A549 (cell line): Measurements from ENCODE around the gene CMC2. TPM values are rescaled to one million over a fixed set of nuclear protein-coding genes. Genes with fewer than 3 reads are reported as not detected.
A peak's percentile ranks its signal among the peaks of the same experiment; 100 is the strongest.

Source experiments
- ATAC-seq, 2 experiments: fragments of 200-7000 bp in 1 of 2; fragments of >200 bp in 1 of 2; cut with Nextera tagmentation in 1 of 2; cut with Tn5 transposase in 1 of 2; 3 replicates each; pipeline versions ENCODE4 v1.8.0 to v1.9.1; 2018 to 2020; ENCODE audit warnings: mild to moderate bottlenecking in 1 of 2, moderate library complexity in 1 of 2
- CTCF ChIA-PET: fragments of 300-600 bp; sonication (Branson Sonifier 250); formaldehyde crosslinking; extraction: SDS; loops from one replicate; lab custom pipeline; 2021; ENCODE audit warnings: antibody characterized with exemption, inconsistent platforms; lab: Yijun Ruan, JAX
- POLR2A ChIA-PET: fragments of 350-600 bp; formaldehyde crosslinking; extraction: SDS; loops from one replicate; lab custom pipeline; 2021; ENCODE audit warnings: antibody characterized with exemption, inconsistent platforms; lab: Yijun Ruan, JAX
- DNase-seq, 2 experiments: peaks; one replicate each; pipeline versions ENCODE4 v3.0.0 to v3.0.0-alpha.2; 2011 to 2016; ENCODE audit warnings: low read depth in 1 of 2, low spot score in 1 of 2
- FAIRE-seq: peaks from 2 replicates; lab custom pipeline; 2011; peaks lifted over from hg19 to GRCh38; lab: Jason Lieb, UNC
- H3K27ac ChIP-seq, 2 experiments: fragments of >200 bp; sonication (Bioruptor Twin); formaldehyde crosslinking; 3 replicates each; pipeline ENCODE4 v1.5.1; 2016 to 2017
- H3K4me1 ChIP-seq: fragments of >200 bp; sonication (Bioruptor Twin); formaldehyde crosslinking; 3 replicates; pipeline ENCODE4 v1.6.1; 2016
- H3K4me2 ChIP-seq: fragments of >200 bp; sonication (Bioruptor Twin); formaldehyde crosslinking; 3 replicates; pipeline ENCODE4 v1.6.1; 2016
- H3K4me3 ChIP-seq: fragments of >200 bp; sonication (Bioruptor Twin); formaldehyde crosslinking; 3 replicates; pipeline ENCODE4 v1.5.1; 2016
- H3K9me3 ChIP-seq: fragments of >200 bp; sonication (Bioruptor Twin); formaldehyde crosslinking; 3 replicates; pipeline ENCODE4 v1.6.1; 2016
- CEBPB ChIP-seq, 2 experiments: fragments of >200 bp in 1 of 2; sonication (Bioruptor Twin) in 1 of 2; formaldehyde crosslinking in 1 of 2; IDR thresholded peaks; 2 replicates each; pipeline ENCODE4 v1.6.1; 2012 to 2016
- CHD2 ChIP-seq: fragments of 150-350 bp; IDR thresholded peaks from 2 replicates; pipeline ENCODE4 v1.6.1; 2014; ENCODE audit warnings: low read length; ENCODE audit not compliant: partially characterized antibody
- CHD4 ChIP-seq: fragments of 200-600 bp; sonication (generic); IDR thresholded peaks from 2 replicates; pipeline ENCODE4 v1.6.1; 2016; ENCODE audit warnings: antibody characterized with exemption, mild to moderate bottlenecking, borderline replicate concordance
- CTCF ChIP-seq: fragments of >200 bp; sonication (Bioruptor Twin); formaldehyde crosslinking; IDR thresholded peaks from 3 replicates; pipeline ENCODE4 v1.5.1; 2016
- EHF ChIP-seq: fragments of 250-450 bp; sonication (Bioruptor Pico); IDR thresholded peaks from 2 replicates; pipeline ENCODE4 v1.5.0; 2020; ENCODE audit warnings: mild to moderate bottlenecking
- EHMT2 ChIP-seq: fragments of 200-600 bp; sonication (generic); IDR thresholded peaks from 2 replicates; pipeline ENCODE4 v1.6.1; 2016; ENCODE audit warnings: antibody characterized with exemption, low read depth, mild to moderate bottlenecking, moderate library complexity
- EP300 ChIP-seq, 2 experiments: fragments of >200 bp; sonication (Bioruptor Twin); formaldehyde crosslinking; IDR thresholded peaks; 2 replicates in 1 of 2; 3 replicates in 1 of 2; pipeline ENCODE4 v1.6.1; 2016 to 2017
- FOSB ChIP-seq: fragments of 250-450 bp; sonication (Bioruptor Pico); IDR thresholded peaks from 2 replicates; pipeline ENCODE4 v1.5.0; 2020; ENCODE audit warnings: mild to moderate bottlenecking, moderate library complexity
- GATA3 ChIP-seq: IDR thresholded peaks from 2 replicates; pipeline ENCODE4 v1.6.1; 2012; ENCODE audit warnings: borderline replicate concordance
- HES2 ChIP-seq: fragments of >200 bp; sonication (Bioruptor Twin); formaldehyde crosslinking; IDR thresholded peaks from 2 replicates; pipeline ENCODE4 v1.6.1; 2016
- HMGXB4 ChIP-seq: fragments of 250-450 bp; sonication (Bioruptor Pico); IDR thresholded peaks from 2 replicates; pipeline ENCODE4 v1.5.0; 2021; ENCODE audit warnings: mild to moderate bottlenecking, moderate library complexity, borderline replicate concordance
- JUN ChIP-seq, 2 experiments: fragments of >200 bp; sonication (Bioruptor Twin); formaldehyde crosslinking; IDR thresholded peaks; 2 replicates in 1 of 2; 3 replicates in 1 of 2; pipeline ENCODE4 v1.6.1; 2016 to 2017
- KDM1A ChIP-seq: fragments of 200-600 bp; sonication (generic); IDR thresholded peaks from 2 replicates; pipeline ENCODE4 v1.6.1; 2016; ENCODE audit warnings: low read depth, mild to moderate bottlenecking
- MAFK ChIP-seq: fragments of 450-650 bp; IDR thresholded peaks from 2 replicates; pipeline ENCODE4 v1.6.1; 2014; ENCODE audit not compliant: partially characterized antibody
- MAZ ChIP-seq: fragments of 150-350 bp; IDR thresholded peaks from 2 replicates; pipeline ENCODE4 v1.6.1; 2014; ENCODE audit warnings: antibody characterized with exemption, low read depth, low read length, borderline replicate concordance
- NPAS2 ChIP-seq: fragments of 250-450 bp; sonication (Bioruptor Pico); IDR thresholded peaks from 2 replicates; pipeline ENCODE4 v1.8.0; 2022; ENCODE audit warnings: mild to moderate bottlenecking, moderate library complexity, borderline replicate concordance
- PHF8 ChIP-seq: fragments of 200-600 bp; sonication (generic); IDR thresholded peaks from 2 replicates; pipeline ENCODE4 v1.6.1; 2016; ENCODE audit warnings: low read depth, mild to moderate bottlenecking, antibody characterized with exemption, moderate library complexity, borderline replicate concordance
- RAD21 ChIP-seq, 2 experiments: fragments of >200 bp in 1 of 2; sonication (Bioruptor Twin) in 1 of 2; formaldehyde crosslinking in 1 of 2; IDR thresholded peaks in 1 of 2; conservative IDR thresholded peaks in 1 of 2; 2 replicates in 1 of 2; 3 replicates in 1 of 2; pipeline ENCODE4 v1.6.1; 2012 to 2018; ENCODE audit warnings: inconsistent platforms in 1 of 2
- RARB ChIP-seq: fragments of 250-450 bp; sonication (Bioruptor Pico); IDR thresholded peaks from 2 replicates; pipeline ENCODE4 v1.8.0; 2021; ENCODE audit warnings: mild to moderate bottlenecking, moderate library complexity
- REST ChIP-seq: fragments of 200-600 bp; sonication (generic); IDR thresholded peaks from 2 replicates; pipeline ENCODE4 v1.6.1; 2016; ENCODE audit warnings: antibody characterized with exemption, mild to moderate bottlenecking, moderate library complexity
- RFX5 ChIP-seq: fragments of 450-650 bp; IDR thresholded peaks from 2 replicates; pipeline ENCODE4 v1.7.1; 2014; ENCODE audit warnings: antibody characterized with exemption, mild to moderate bottlenecking, moderate library complexity
- TFCP2L1 ChIP-seq: fragments of 250-450 bp; sonication (Bioruptor Pico); IDR thresholded peaks from 2 replicates; pipeline ENCODE4 v1.5.0; 2021; ENCODE audit warnings: mild to moderate bottlenecking
- TP53 ChIP-seq: fragments of 250-450 bp; sonication (Bioruptor Pico); IDR thresholded peaks from 2 replicates; pipeline ENCODE4 v1.5.0; 2021; ENCODE audit warnings: mild to moderate bottlenecking, moderate library complexity
- ZC3H11A ChIP-seq: fragments of 450-650 bp; IDR thresholded peaks from 2 replicates; pipeline ENCODE4 v1.6.1; 2014; ENCODE audit warnings: antibody characterized with exemption, mild to moderate bottlenecking
- ZFP36 ChIP-seq: fragments of 450-650 bp; IDR thresholded peaks from 2 replicates; pipeline ENCODE4 v1.6.1; 2014; ENCODE audit warnings: borderline replicate concordance; ENCODE audit not compliant: partially characterized antibody
- ZNF302 ChIP-seq: fragments of 250-450 bp; sonication (Bioruptor Pico); IDR thresholded peaks from 2 replicates; pipeline ENCODE4 v1.9.0; 2021; ENCODE audit warnings: inconsistent platforms, mild to moderate bottlenecking, moderate library complexity
- ZSCAN20 ChIP-seq: fragments of 250-450 bp; sonication (Bioruptor Pico); IDR thresholded peaks from 2 replicates; pipeline ENCODE4 v1.8.0; 2022; ENCODE audit warnings: mild to moderate bottlenecking, moderate library complexity
- WGBS: methylation state at CpG from one replicate; pipeline ENCODE4 v1.1.6; 2017; ENCODE audit errors: missing lambda C conversion rate; 5-methylcytosine and 5-hydroxymethylcytosine counted together
- polyA plus RNA-seq, 4 experiments: library from polyadenylated mRNA; depleted of rRNA in 3 of 4; stranded (reverse); fragments of >200 nt; fragmentation: RNase III in 1 of 4; extraction: RNeasy Plus Mini Kit Qiagen cat#74134 plus additional on column Dnase treatment in 1 of 4; gene quantifications; 2 replicates in 3 of 4; 3 replicates in 1 of 4; pipeline ENCODE4 v1.2.3, GENCODE V29; 2011 to 2017

The CMC2 gene
- polyA plus RNA-seq, 2 of the 4 experiments (the other 2 are of a cell fraction): 143 to 207 TPM

- TF ChIP-seq HES2: no peak
- TF ChIP-seq CTCF: no peak
- TF ChIP-seq TP53 (CRISPR knock-in tag): no peak
- no peak for TF ChIP-seq KDM1A
- no peak for TF ChIP-seq CEBPB (IDR thresholded peaks at IDR 0.05)
- TF ChIP-seq ZSCAN20 (CRISPR knock-in tag): no peak
- no peak for TF ChIP-seq HMGXB4
- TF ChIP-seq EP300 (IDR thresholded peaks at IDR 0.05): no peak
Measured at GRCh38 chr16:81012974-81013373, 6.3 kb upstream of the CMC2 start (continued).

GRCh38 chr16:81008505-81008789, 1.8 kb upstream of the CMC2 start:
- Histone ChIP-seq H3K4me2 (peak overlapping the region; percentile 78), H3K9me3 (no peaks in the 10 kb centered on the region), H3K4me3 (peak overlapping the region; percentile 96), H3K4me1 (peaks cover 19% of the 10 kb centered on the region), H3K27ac (peak overlapping the region; percentile 94 to 95)
- no peak for TF ChIP-seq MAFK
- no peak for TF ChIP-seq ZSCAN20 (CRISPR knock-in tag)
- TF ChIP-seq CHD4: no peak
- no peak for TF ChIP-seq RAD21 (conservative IDR thresholded peaks at IDR 0.05 in 1 of 2, IDR thresholded peaks at IDR 0.05 in 1 of 2)
- no peak for TF ChIP-seq NPAS2 (CRISPR knock-in tag)
- TF ChIP-seq EHMT2: no peak
- TF ChIP-seq MAZ: no peak
- TF ChIP-seq FOSB (CRISPR knock-in tag): no peak
- no peak for TF ChIP-seq ZFP36
- TF ChIP-seq ZNF302 (CRISPR knock-in tag): no peak
- TF ChIP-seq TFCP2L1 (CRISPR knock-in tag): no peak
- TF ChIP-seq EHF (CRISPR knock-in tag): no peak
- TF ChIP-seq ZC3H11A: no peak
- no peak for ATAC-seq
- CTCF ChIA-PET: interaction anchor here (1.0 to 2.0 kb wide), 3 partner anchors 10 to 27 kb away, joined by 3 to 4 read pairs (median 3); partner anchors contain the start of gene ATMIN
- no peak for FAIRE-seq
- 88% methylated on average over 12 of the region's 12 CpGs for WGBS
- POLR2A ChIA-PET: no interaction called here
- no peak for DNase-seq

- H3K27ac ChIP-seq: peak overlapping the region; percentile 94 to 95
- ChIA-PET CTCF (interaction anchor here (0.6 to 2.8 kb wide), 7 partner anchors 13 to 731 kb away, joined by 3 to 19 read pairs (median 6); partner anchors contain the start of gene ATMIN), POLR2A (interaction anchor here (0.9 to 1.0 kb wide), 4 partner anchors 9 to 71 kb away, joined by 3 to 8 read pairs (median 6); partner anchors contain the start of gene C16orf46)
- ATAC-seq (peak; percentile 68 to 75), FAIRE-seq (no peak), DNase-seq (peak; percentile 28 to 57)
- H3K4me1 ChIP-seq: peaks cover 24% of the 10 kb centered on the region
- peak overlapping the region; percentile 96 for H3K4me2 ChIP-seq
- WGBS: 1% methylated on average over 25 of the region's 50 CpGs
- peak overlapping the region; percentile 96 for H3K4me3 ChIP-seq
- H3K9me3 ChIP-seq: no peaks in the 10 kb centered on the region
- TF ChIP-seq REST (no peak), RARB (CRISPR knock-in tag) (no peak), ZSCAN20 (CRISPR knock-in tag) (no peak), JUN (IDR thresholded peaks at IDR 0.05) (peak in 1 of 2 experiments; percentile 27; a peak in 1 of 5 replicates), RFX5 (no peak), CHD2 (no peak), GATA3 (no peak), PHF8 (peak; percentile 64), ZFP36 (no peak), CEBPB (IDR thresholded peaks at IDR 0.05) (no peak)
Measured at GRCh38 chr16:81006211-81006812, 373 bp downstream of the CMC2 start.
